MV-4-11 (cell line): Measurements from ENCODE around the gene CNTN2.
A peak's percentile ranks its signal among the peaks of the same experiment; 100 is the strongest.

ENCODE experiments used
- DNase-seq: peaks from one replicate; lab custom pipeline; 2025; lab: John Stamatoyannopoulos, UW

The CNTN2 gene

DNA sequence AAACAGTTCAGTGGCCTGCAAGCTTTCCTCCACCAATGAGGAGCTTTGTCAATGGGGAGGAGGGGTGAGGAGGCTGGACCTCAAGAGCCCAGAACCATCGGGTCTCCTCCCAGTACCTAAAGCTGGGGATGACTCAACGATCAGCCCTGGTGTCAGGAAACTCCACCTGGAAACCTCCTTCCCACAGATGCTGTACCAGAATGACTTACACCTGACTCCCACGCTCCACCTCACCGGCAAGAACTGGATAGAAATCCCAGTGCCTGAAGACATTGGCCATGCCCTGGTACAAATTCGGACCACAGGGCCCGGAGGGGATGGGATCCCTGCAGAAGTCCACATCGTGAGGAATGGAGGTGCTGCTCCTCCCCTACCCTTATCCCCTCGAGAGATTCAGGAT lies 29.9 kb downstream of the CNTN2 start:
- no peak for DNase-seq

DNA sequence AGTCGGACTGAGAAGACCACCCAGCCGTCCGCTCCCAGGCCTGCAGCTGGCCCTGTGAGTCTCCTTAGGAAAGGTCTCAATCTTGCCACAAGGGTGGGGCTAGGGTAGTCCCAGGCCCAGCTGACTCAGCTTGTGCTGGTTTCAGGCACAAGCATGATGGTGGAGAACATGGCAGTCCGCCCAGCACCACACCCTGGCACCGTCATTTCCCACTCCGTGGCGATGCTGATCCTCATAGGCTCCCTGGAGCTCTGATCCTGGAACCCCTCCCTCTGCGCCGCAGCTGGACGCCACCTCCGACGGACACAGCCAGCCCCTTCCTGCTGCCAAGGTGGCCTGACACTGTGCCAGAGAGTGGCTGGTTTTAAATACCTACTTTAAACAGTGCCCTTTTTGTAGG lies 30.5 kb downstream of the CNTN2 start:
- no peak for DNase-seq

DNA sequence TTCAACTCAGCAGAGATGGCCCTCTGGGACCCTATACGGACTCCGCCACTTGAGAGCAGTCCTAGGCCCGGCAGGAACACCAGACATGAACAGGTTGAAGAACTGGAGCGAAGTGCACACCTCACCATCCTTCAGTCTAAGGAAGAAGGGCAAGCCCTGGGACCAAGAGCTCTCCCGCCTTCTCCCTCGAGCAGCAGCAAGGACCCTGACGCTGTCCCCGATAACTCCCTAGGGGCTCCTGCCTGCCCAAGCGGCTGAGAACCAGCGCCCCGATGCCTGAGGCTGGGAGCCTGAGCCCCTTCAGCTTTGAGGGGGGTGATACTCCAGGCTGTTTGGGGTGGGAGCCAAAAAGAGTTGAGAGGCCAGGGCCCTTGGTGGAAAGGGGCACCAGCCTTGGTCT lies 31.1 kb downstream of the CNTN2 start:
- no peak for DNase-seq

DNA sequence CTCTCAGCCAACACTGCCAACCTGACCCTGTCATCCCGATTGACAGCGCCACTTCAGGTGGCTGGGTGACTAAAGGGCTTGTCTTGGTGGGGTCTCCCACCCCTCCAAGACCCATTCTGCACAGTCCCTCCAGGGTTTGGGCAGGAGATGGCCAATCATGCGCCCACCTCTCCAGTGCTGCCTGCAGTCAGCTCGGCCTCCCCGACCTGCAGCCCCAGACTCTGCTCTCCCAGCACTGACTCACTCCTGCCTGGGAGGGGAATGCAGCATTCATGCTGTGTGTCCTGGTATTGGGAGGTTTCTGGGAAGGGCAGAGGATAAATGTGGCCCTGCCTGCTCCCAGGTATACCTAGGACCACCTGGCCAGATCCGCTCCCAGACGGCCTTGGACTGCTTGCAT lies 31.5 kb downstream of the CNTN2 start:
- no peak for DNase-seq

GRCh38 chr1:205075642-205076155 lies 32.7 kb downstream of the CNTN2 start:
- no peak for DNase-seq

DNA sequence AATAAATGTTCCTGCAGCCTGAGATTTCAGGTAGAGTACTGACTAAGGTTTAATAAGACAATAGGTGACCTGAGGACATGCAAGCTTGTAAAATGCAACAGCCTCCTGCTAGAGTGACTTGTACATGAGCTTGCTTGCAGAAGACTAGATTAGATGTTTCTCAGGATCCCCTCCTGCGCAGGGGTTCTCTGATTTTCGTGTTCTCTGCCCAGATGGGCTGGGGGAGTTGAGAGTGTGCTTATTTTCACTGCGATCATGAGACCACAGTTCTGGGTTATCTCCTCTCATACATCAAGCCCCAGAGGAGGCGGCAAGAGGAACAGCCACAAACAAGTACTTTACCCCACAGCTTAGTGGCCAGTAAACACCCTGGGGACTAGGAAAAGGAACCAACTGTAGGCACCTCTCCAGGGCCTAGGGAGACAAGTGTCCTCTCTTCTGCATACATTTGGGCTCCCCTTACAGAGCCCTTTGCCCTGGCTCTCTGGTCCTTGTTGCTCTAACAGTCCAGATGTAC lies 33.3 kb downstream of the CNTN2 start:
- no peak for DNase-seq

DNA sequence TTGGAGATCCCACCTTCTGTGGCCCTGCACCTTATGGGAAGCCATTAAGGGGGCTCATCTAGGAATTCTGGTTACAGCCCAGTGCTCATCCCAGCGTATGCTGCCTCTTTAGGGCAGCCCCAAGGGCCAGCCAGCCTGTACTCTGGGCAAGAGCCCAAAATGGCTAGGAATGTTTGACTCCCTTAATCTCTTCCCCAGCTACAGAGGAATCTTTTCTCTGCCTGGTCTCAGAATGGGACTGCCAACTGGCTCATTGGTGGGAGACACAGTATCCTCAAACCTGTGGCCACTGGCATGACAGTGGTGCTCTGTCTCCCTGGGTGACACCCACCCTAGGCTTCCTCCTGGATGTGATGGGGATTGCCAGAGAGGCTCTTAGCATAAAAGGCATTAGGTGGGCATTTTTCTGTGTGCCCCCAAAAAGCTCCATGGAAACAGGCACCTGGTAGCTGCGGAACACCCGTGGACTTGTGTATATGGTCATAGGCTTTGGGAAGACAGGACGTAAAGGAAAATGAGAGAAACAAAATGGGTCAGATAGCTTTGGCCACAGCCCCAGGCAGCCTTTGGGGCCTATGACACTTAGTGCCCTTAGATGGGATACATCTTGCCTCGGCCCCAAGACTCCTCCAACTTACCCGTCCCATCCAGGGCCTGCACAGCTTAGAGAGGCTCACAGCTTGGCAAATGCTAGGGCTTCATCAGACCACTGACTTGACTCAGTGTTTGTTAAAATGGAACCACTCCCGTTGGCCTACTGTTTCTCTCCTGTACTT lies 34.3 kb downstream of the CNTN2 start:
- no peak for DNase-seq

- no peak for DNase-seq
Measured at GRCh38 chr1:205077934-205078311, 34.9 kb downstream of the CNTN2 start.

GRCh38 chr1:205082431-205082830 lies 39.4 kb downstream of the CNTN2 start:
- DNase-seq = no peak

DNA sequence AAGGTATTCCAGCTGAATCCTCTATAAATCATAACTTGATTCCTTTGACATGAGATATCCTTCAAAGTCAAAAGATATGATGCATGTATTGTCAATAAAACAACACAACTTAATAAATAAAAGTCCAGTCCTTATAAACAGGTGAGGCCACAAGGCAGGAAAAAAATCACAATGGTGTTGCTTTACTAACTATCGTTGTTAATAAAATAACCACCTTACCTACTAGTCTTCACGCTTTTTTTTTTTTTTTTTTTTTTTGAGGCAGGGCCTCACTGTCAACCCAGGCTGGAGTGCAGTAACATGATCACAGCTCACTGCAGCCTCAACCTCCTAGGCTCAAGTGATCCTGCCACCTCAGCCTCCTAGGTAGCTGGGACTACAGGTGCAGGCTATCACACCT lies 41.3 kb downstream of the CNTN2 start, which contains the start of gene TMEM81:
TSS of gene TMEM81 (minus strand) at position 101 of the 400 bp plus-strand sequence. CDS start 140 bp downstream, outside the sequence.
- no peak for DNase-seq

- DNase-seq = no peak
Measured at GRCh38 chr1:205088341-205088740, 45.3 kb downstream of the CNTN2 start.

DNA sequence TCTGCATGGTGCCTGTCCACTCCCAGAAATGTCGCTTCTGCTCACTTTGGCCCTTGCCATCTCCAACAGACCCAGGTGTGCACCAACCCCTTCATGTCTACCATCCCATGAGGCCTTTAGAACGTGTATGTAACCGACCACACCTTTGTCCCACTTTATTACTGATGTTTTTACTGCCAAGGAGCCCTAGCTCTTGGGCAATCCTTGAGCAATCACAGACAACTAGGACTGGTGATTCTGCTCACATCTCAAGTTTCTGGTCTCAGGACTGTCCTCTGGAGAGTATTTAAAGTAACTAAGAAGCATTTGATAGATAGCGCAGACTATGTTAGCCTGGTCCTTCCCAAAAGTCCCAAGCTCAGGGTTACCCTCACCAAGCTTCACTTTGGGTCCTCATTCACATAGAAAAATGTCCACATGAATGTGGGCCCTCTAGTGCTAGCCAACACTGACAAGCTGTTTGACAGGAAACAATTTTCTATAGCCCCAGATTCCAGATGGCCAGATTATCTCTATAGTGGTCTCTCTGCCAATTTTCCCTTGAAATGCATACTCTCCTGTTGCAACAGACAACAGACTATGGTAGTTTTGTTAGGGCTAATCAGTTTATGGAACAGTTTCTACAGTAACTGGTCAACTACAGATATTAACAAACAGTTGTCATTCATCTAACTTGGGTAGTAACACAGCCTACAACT lies 48.2 kb downstream of the CNTN2 start:
- DNase-seq = no peak

DNA sequence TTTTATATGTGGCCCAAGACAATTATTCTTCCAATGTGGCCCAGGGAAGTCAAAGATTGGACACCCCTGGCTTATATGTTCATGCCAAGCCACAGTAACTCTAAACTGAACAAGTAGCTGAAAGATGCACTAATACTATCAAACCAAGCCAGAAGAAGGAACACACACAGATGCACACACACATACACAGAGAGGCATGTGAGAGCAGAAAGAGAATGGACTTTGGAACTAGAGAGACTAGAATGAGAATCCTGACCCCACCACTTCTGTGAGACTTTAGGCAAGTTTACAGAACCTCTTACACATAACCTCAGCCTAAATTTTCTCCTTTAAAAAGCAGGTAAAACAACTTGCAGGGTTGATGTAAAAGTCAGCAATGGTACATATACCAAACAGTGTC lies 52.4 kb downstream of the CNTN2 start:
- DNase-seq = no peak

GRCh38 chr1:205098242-205098641 lies 55.2 kb downstream of the CNTN2 start:
- DNase-seq = no peak

DNA sequence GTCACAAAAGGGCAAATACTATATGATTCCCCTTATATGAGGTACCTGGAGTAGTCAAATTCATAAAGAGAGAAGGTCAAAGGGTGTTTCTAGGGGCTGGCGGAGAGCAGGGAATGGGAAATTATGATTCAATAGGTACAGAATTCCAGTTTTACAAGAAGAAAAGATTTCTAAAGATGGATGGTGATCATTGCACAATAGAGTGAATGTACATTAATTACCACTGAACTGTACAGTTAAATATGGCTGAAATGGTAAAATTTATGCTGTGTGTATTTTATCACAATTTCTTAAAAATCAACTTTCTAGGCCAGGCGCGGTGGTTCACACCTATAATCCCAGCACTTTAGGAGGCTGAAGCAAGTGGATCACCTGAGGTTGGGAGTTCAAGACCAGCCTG lies 59.4 kb downstream of the CNTN2 start:
- DNase-seq = no peak

GRCh38 chr1:205107327-205107726 lies 64.3 kb downstream of the CNTN2 start:
- DNase-seq = no peak

DNA sequence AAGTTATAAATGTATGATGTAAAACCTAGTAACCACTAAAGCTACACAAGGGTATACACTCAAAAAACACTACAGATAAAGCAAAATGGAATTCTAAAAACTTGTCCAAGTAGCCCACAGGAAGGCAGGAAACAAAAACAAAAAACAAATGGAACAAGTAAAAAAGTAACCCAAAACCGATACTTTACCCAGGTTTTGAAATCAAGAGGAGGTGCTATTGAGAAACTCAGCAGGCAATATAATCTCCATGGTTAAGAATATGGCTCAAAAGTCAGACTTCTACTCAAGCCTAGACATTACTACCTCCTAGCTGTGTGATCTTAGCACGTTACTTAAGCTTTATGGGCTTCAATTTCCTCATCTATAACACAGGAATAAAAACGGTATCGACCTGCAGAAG lies 65.5 kb downstream of the CNTN2 start:
- no peak for DNase-seq

- DNase-seq = no peak
Measured at GRCh38 chr1:205109269-205109668, 66.3 kb downstream of the CNTN2 start.

- DNase-seq = no peak
Measured at GRCh38 chr1:205109711-205110110, 66.7 kb downstream of the CNTN2 start.

- DNase-seq = peak; percentile 52
Measured at GRCh38 chr1:205111354-205111753, 68.3 kb downstream of the CNTN2 start.

DNA sequence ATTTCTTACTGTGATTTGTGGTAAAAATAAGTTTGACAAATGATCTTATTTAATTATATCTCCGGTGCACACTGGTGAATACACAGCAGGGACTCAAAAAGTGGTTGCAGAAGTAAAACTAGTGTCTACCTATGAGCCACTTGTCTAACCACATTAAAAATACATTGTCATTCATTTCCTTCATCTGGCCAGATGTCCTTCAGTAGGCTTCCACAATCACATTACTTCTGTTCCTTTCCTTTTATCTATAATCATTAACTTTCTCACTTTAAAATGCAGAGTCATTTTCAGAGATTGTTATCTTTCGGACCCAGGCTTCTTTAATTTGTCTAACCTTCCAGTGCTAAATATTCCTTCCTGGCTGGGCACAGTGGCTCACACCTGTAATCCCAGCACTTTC lies 75.7 kb downstream of the CNTN2 start:
- DNase-seq = no peak

DNA sequence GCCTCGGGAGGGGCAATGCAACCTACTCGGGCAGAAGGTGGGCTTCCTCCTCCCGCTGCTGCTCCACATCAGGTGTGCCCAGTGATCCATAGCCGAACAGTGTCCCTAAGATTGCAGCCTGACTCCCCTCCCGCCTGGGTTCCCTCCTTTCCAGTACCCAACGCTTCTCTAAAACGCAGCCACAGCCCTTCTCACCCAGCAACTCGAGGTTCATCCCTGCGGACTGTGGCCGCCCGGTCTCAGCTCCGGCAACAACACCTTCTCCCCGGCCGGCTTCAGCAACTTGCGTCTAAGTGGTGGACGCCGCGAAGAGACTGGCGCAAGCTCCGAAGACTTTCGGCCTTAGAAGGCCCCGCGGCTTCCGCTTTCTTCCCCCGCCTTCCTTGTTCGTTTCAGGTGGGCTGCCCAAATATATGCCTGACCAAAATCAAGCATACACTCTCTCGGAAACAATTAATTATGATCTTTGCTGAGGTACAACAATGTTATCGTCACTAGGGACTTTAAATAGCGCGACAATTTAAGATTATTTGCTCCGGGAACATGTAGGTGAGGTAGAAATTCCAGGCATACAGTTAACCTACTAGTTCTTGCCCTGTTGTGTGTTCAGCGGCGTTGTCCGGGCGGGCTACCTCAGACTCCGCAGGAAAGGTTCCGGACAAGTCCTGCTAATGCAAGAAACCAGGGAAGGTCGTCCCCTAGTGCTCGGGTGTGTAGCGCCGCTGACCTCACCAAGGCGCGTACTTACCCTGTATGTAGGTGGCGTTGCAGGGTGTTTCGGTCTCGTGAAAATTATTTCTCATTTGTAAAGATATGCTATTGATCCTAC lies 78.9 kb downstream of the CNTN2 start, which contains the start of gene RBBP5:
TSS of gene RBBP5 (minus strand) at position 319 of the 829 bp plus-strand sequence. CDS start at position 214, 105 bp downstream.
- DNase-seq = peak; percentile 96
